Stimulated activated CD8-positive, alpha-beta memory T cell treated with anti-CD3 and anti-CD28 coated beads, Interleukin-12 subunit alpha, Interleukin-12 subunit beta, amount 100 ng/mL, for 1 hour (primary cell): ENCODE data around the gene RAB4B.
A peak's percentile ranks its signal among the peaks of the same experiment; 100 is the strongest.
"Not testable (repeated sequence)": the region's sequence is repeated elsewhere in the genome, so short reads cannot be mapped to it uniquely, and the experiment has no call there.

Experiments used
- DNase-seq: peaks from one replicate; pipeline ENCODE4 v3.0.0-alpha.2; 2020; ENCODE audit warnings: low read depth

The RAB4B gene

GRCh38 chr19:40777937-40778705, at the start of gene RAB4B:
RAB4B (plus strand) TSS chr19:40778247; CDS start chr19:40778376, 129 bp downstream.
- peak; percentile 99 for DNase-seq

GRCh38 chr19:40730065-40730464, 48.0 kb upstream of the RAB4B start:
- not testable (repeated sequence) for DNase-seq

GRCh38 chr19:40732304-40732703, 45.7 kb upstream of the RAB4B start:
- DNase-seq: not testable (repeated sequence)

- no peak for DNase-seq
Observed at GRCh38 chr19:40733149-40733548, 44.9 kb upstream of the RAB4B start.

- DNase-seq: no peak
Observed at GRCh38 chr19:40735013-40735771, 42.9 kb upstream of the RAB4B start.

GRCh38 chr19:40736661-40737060, 41.4 kb upstream of the RAB4B start:
- no peak for DNase-seq

- no peak for DNase-seq
Observed at GRCh38 chr19:40737102-40737644, 40.9 kb upstream of the RAB4B start.

- no peak for DNase-seq
Observed at GRCh38 chr19:40739030-40739839, 38.8 kb upstream of the RAB4B start.

- DNase-seq: no peak
Observed at GRCh38 chr19:40739871-40740703, 38.0 kb upstream of the RAB4B start.

- DNase-seq: no peak
Observed at GRCh38 chr19:40740747-40741146, 37.3 kb upstream of the RAB4B start.

- no peak for DNase-seq
Observed at GRCh38 chr19:40741527-40742390, 36.3 kb upstream of the RAB4B start.

- DNase-seq: no peak
Observed at GRCh38 chr19:40742477-40742876, 35.6 kb upstream of the RAB4B start.

- DNase-seq: no peak
Observed at GRCh38 chr19:40742886-40743285, 35.2 kb upstream of the RAB4B start.

GRCh38 chr19:40743926-40744325, 34.1 kb upstream of the RAB4B start:
- DNase-seq: no peak

- no peak for DNase-seq
Observed at GRCh38 chr19:40744554-40745401, 33.3 kb upstream of the RAB4B start.

GRCh38 chr19:40745402-40745780, 32.7 kb upstream of the RAB4B start:
- DNase-seq: no peak

GRCh38 chr19:40747536-40747935, 30.5 kb upstream of the RAB4B start:
- DNase-seq: no peak

GRCh38 chr19:40750058-40750873, 27.8 kb upstream of the RAB4B start, which contains the start of gene ACTMAP:
ACTMAP (minus strand) TSS chr19:40750477; CDS start chr19:40749803, 674 bp downstream.
- peak; percentile 99 for DNase-seq
